ENCODE data around the gene SHD.
A peak's percentile ranks its signal among the peaks of the same experiment; 100 is the strongest.
"Not testable (repeated sequence)": the region's sequence is repeated elsewhere in the genome, so short reads cannot be mapped to it uniquely, and the experiment has no call there.

SHD gene

GRCh38 chr19:4267901-4268815 is 10.9 kb upstream of the SHD start:
- no peak for DNase-seq

DNA sequence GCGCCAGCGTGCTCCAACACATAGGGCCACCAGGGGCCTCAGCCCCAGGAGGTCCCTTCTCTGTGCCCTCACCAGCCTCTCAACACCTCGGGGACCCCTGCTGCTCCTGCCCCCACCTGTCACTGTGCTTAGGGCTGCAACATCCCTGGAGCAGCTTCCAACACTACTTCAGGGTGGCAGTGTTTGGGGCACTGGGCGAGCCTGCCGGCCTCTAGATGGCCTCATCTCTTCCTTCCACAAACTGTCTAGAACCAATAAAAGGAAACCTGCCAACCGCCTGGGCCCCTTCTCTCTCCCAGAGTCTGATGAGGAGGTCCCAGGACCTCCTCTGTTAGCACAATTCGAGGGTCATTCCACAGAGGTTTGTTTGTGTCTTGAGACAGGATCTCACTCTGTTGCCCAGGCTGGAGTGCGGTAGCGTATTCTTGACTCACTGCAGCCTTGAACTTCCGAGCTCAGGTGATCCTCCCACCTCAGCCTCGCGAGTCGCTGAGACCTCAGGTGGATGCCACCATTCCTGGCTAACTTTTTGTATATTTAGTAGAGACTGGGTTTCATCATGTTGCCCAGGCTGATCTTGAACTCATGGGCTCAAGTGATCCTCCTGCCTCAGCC is 10.1 kb upstream of the SHD start:
- DNase-seq = no peak

GRCh38 chr19:4272894-4273293 is 6.2 kb upstream of the SHD start:
- no peak for DNase-seq

- not testable (repeated sequence) for DNase-seq
Observed at GRCh38 chr19:4274321-4274686, 4.8 kb upstream of the SHD start.

- DNase-seq = peak; percentile 59
Observed at GRCh38 chr19:4277191-4277696, 1.8 kb upstream of the SHD start.

DNA sequence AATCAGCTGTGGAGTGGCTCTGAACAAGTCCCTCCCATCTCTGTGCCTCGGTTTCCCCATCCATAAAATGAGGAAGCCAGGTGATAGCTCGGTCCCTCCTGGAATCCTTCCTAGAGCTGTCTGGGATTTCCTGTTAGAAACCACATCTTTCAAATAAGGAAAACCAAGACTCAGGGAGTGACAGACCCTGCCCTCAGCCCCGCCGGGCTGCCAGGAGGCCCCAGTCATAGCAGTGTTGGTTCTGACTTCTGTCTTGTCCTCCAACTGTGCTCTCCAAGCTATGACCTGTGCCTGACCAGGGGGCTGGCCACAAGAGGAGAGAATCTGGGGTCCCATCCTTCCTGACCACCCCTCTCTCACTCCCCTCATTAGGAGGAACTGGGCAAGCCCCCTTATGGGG is 1.1 kb upstream of the SHD start:
- no peak for DNase-seq

DNA sequence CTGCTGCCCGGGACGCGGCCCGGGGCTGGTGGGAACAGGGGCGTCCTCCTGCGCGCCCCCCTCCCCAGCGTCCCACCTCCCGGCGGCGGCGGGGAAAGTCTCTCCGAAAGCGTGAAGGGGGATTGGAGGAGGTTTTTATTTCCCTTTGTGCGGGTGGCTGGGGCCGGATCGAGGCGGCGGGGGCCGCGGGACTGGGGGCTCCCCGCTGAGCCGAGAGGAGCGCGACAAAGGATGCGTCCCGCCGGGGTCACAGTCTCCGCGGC is 132 bp downstream of the SHD start:
- no peak for DNase-seq

DNA sequence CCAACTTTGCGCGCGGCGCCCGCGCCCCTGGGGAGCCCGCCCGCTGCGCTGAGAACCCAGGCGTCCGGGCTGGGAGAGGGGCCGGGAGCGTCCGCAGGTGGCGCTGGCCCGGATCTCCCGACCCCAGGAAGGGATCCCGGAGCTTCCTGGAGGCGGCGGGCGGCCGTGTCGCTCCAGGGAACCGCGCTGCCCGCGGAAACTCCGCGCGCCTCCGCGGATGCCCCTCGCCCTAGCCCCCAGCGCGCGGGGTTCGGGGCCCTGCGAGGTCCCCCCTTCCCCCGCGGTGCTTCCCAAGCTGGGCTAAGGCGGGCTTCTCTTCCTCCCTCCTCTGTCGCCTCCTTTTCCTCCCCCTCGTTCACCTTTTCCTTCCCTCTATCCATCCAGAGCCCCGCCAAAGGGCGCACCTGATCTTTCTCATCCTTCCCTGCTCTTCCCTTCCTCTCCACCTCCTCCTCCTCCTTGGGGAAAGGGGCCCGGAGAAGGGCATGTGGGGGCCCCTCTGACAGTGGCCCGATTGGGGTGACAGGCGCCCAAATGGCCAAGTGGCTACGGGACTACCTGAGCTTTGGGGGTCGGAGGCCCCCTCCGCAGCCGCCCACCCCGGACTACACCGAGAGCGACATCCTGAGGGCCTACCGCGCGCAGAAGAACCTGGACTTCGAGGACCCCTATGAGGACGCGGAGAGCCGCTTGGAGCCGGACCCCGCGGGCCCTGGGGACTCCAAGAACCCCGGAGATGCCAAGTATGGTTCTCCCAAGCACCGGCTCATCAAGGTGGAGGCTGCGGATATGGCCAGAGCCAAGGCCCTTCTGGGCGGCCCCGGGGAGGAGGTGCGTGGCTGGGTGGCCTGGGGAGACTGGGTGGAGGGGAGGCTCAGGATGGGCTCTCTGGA is 710 bp downstream of the SHD start:
- peak; percentile 16 for DNase-seq

DNA sequence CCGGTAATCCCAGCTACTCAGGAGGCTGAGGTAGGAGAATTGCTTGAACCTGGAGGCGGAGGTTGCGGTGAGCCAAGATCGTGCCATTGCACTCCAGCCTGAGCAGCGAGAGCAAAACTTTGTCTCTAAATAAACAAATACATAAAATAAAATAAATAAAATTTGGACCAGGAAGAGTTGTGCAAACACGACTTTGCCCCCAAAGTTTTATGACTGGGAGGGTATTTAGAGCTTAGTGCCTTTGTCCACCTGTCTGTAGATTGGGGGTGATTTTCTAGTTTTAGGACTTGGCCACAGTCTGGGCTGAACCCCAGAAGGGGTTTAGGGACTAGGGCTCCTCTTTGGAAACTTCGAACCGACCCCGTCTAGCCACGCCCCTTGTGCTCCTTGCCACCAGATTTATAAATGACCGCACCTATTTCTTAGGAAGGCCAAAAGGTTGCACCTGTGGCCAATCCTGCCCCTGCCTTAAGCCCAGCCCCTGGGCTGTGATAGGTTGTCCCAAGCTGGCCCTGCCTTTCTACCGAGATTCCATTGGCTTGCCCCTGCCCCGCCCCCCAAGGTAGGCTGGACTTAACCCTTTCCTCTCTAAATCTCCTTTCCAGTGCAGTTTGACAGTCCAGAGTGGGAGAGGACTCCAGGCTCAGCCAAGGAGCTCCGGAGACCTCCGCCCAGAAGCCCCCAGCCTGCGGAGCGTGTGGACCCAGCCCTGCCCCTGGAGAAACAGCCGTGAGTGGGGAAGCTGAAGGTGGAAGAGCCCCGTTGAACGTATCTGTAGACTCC is 5.3 kb downstream of the SHD start:
- DNase-seq = no peak

- DNase-seq = no peak
Observed at GRCh38 chr19:4284974-4285373, 5.9 kb downstream of the SHD start.

- DNase-seq = not testable (repeated sequence)
Observed at GRCh38 chr19:4286141-4286540, 7.1 kb downstream of the SHD start.

- no peak for DNase-seq
Observed at GRCh38 chr19:4288091-4288777, 9.2 kb downstream of the SHD start.

DNA sequence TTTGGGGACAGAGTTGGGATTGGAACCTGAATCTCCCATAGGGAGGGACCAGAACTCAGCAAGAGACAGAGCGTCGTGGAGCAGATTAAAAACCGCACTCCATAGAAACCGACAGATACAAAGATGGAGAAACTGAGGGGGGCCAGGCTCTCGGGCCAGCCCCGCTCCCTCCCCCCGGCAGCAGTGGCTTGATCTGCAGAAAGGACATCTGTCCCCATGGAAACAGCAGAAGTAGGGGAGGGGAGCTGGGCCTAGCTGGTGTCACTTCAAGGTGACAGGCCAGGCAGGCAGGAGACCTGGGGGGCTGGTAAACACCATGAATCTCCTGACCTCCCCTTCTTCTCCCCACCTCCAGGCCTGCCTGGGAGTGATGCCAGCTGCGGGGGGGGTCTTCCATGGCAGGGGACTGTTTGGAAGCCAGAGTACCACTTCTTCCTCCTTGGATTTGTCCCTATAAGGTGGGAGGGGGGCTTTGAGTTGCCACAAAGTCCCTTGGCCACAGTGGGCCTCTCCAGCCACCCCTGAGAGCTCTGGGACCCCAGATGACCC is 12.2 kb downstream of the SHD start:
- no peak for DNase-seq

DNA sequence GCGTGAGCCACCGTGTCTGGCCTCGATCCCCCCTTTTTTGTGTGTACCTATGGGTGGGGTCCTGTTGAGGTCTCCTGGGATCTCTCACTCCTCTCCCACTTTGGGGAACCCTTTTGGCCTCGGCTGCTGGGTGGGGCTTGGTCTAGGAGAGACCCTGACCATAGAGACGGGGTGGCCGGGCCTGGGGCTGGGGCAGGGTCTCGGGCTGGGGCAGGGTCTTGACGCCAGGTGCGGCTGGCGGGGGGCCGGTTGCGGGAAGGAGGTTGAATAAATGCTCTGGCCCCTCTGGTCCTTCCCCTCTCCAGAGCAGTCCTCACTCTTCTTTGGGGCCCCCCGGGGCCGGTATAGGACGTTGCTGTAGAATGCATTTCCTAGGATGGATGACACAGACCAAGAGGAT is 13.4 kb downstream of the SHD start:
- DNase-seq = no peak

DNA sequence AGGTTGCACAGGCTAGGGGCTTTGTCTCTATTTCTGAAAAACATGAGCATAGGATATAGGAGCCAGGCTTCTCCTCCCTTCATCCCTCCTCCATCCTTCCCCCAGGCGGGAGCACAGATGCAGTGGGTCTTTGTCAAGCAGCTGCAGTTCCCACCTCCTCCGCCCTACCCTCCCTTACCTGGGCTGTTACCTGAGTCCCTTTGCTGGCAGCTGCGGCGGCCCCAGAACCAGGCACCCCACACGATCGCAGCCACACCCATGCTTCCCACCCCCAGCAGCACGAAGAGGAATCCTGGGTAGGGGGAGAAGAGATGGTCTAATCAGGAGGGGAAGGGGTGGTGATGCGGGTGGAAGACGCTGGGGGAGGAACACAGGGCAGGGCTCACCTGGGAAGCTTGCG is 15.3 kb downstream of the SHD start:
- DNase-seq = no peak

- peak; percentile 93 for DNase-seq
Observed at GRCh38 chr19:4295972-4296771, 17.1 kb downstream of the SHD start.

GRCh38 chr19:4297901-4298809 is 19.1 kb downstream of the SHD start:
- no peak for DNase-seq

DNA sequence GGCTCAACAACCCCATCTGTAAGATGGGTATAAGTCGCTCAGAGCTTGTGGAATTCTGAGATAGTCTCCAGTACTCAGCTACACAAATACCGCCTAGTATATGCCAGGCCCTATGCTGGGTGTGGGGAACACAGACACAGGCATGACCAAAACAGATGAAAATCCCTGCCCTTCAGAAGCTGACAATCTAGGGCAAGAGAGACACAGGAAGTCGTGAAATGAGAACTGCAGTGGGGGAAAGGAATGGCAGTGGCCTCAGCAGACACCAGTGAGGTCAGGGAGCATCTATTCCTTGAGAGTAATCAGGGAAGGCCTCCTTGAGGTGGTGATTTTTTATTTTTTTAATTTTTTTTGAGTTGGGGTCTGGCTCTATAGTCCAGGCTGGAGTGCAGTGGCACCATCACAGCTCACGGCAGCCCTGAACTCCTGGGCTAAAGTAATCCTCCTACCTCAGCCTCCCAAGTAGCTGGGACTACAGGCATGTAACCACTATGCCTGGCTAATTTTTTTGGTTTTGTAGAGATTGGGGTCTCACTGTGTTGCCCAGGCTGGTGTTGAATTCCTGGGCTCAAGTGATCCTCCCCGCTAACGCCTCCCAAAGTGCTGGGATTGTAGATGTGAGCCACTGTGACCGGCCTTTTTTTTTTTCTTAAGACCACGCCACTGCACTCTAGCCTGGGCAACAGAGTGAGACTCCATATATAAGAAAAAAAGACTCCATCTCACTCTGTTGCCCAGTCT is 19.9 kb downstream of the SHD start:
- DNase-seq = no peak

DNA sequence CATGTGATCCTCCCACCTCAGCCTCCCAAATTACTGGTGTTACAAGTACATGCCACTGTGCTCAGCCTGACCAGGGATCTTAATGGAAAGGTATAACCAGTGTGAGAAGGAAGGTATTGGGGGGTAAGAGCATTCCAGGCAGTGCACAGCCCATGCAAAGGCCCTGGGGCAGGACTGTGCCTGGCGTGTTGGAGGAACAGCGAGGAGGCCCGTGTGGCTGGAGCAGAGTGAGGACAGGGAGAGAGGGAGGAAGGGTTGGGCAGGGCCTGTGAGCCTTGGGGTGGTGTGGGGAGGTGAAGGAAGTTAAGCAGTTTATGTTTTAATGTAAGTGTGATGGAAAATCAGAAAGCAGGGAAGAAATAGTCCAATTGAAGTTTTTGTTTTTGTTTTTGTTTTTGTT is 21.5 kb downstream of the SHD start:
- no peak for DNase-seq

All from COR-L47 (cell line).